ENCODE measurements around the gene RPGRIP1L.

The RPGRIP1L gene

DNA sequence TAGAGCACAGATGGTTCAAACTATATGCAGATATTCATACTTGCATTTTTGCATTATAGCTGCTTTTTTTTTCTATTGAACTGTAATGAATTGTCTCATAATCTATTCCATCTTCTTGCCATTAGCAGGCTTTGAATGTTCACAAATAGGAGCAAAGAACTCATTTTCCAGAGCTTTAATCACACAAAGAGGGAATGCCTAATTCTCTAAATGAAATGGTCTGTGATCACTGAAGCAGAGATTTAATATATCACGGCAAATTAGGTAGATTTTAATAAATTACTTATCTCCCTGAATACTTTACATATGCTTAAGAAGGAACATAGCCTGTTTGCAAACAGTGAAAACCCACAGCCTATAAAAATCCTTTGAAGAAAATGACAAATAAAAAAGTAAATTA lies 103.0 kb downstream of the RPGRIP1L start:
- DNase-seq (ENCODE audit: low spot score): no peak

DNA sequence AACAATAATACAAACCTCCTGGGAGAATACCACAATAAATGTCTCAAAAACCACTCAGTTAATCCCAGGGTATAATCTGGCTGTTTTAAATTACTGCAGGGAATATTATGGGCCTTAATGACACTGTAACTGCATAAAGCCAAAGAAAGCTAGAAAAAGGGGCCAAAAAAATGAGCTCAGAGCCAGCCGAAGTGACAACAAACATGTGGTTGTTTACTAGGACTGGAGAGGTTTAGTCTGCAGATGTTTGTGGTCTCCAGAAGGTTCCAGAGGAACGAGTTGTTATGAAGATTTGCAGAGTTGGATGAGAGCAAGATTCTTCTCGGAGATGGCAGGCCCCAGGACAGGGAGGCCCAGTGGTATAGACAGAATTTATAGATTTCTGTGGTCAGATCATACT lies 103.5 kb downstream of the RPGRIP1L start:
- DNase-seq (ENCODE audit: low spot score): no peak

DNA sequence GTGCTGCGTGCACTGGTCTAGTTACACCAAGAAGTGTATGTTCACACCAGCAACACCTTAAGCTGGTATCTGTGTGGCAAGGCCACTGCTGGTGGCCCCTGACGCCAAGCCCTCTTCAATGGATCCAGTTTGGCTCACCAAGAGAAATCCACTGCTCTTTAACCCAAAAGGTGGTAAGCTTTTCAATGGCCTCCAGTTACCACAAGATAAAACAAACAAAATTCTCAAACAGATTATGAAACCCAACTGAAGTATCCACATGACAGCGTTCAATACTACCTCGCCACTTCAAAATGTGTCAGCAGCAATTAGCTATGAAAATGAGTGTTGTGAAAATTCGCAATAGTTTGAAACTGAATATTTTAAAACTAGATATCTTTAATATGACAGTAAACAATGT lies 104.1 kb downstream of the RPGRIP1L start:
- no peak for DNase-seq (ENCODE audit: low spot score)

DNA sequence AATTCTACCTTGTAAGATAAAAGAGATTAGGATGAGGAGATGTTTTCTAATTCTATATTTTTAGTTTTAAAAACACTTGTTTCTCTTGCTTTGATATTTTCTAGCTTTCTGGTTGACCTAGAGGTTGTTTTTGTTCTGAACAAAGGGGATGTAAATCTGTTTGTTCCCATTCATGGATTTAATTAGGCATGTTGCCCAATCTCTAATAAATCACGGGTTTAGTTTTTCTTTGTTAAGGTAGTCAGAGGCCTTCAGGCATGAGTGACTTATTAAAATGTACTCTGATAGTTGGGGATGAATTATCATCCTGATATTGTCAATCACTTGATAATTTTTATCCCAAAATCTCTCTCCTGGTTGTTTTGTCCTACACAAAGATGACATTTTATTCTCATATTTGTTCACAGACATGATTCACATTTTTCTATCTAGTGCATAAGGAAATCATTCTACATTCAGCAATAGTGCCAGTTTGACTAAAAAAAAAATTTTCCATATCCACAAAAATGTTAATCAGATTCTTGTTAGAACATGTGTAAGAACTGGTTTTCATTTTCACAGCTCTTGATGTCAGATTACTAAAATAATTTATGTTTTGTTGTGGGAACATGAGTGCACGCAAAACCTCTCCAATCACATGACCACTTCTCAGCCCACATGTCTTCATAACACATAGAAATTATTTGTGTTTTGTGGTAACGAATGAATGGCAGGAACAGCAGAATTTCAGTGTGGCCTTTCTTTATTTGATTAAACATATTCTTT lies 105.0 kb downstream of the RPGRIP1L start:
- no peak for DNase-seq (ENCODE audit: low spot score)

DNA sequence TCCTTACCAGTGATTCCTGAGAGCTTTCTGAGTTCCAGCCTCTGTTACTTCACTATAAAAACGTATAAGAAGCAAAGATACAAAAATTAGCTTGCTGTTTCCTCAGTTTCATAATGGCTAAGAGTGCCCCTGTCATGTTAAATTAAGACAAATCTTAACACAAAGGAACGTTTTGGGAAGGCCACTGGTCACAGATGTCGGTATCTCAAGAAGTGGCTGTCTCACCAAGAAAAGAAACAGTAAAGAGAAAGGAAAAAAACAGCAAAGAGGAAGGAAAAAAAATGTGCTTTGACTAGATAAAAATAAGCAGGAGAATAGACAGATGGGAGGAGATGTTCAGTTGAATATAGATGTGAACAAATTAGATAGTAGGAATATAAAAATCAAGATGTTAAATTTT lies 105.9 kb downstream of the RPGRIP1L start:
- DNase-seq (ENCODE audit: low spot score): no peak

DNA sequence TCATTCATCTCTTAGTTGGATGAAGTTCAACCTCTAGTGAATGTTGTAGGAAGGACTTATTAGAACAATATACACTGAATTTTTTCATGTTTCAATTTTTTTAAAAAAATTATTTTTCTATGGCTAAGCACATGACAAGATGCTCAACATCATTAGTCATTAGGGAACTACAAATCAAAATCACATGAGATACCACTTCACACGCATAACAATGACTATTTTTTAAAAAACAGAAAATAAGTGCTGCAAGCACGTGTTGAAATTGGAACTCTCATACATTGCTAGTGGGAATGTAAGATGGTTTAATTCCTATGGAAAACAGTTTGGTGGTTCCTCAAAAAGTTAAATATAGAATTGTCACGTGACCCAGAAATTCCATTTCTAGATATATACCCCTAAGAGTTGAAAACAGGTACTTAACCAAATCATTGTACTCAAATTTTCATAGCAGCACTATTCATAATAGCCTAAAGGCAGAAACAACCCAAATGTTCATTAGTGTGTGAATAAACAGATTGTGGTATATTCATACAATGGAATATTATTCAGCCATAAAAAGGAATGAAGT lies 115.5 kb downstream of the RPGRIP1L start:
- DNase-seq (ENCODE audit: low spot score): no peak

DNA sequence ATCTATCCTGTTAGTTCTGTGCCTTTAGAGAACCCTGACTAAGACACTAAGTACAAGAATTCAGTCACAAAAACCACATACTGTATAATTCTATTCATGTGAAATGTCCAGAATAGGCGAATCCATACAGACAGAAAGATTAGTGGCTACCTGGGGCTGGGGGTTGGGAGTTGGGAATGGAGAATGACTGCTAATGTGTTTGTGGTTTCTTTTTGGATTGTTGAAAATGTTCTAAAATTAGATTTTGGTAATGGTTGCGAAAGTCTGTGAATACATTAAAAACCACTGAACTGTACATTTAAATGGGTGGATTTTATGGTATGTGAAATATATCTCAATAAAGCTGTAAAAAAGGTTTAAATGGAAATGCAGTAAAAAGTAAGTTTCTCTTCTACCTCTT lies 120.3 kb downstream of the RPGRIP1L start:
- DNase-seq (ENCODE audit: low spot score): no peak

DNA sequence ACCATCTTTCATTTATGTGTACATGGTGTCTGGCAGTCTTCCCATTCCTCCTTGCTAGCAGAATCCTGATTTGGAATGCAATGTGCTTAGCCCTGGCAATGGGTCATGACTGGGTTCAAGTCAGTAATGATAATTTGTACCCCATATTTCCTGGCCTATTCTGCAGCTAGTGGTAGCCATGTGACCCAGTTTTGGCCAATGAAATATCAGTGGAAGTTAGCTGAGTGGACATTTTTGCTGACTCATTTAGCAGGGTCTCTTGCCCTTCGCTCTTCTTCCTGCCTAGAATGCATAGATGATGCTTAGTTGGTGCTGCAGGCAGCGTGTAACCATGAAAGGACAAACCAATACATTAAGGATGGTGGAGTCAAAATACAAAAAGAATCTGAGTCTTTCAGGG lies 121.9 kb downstream of the RPGRIP1L start:
- no peak for DNase-seq (ENCODE audit: low spot score)

DNA sequence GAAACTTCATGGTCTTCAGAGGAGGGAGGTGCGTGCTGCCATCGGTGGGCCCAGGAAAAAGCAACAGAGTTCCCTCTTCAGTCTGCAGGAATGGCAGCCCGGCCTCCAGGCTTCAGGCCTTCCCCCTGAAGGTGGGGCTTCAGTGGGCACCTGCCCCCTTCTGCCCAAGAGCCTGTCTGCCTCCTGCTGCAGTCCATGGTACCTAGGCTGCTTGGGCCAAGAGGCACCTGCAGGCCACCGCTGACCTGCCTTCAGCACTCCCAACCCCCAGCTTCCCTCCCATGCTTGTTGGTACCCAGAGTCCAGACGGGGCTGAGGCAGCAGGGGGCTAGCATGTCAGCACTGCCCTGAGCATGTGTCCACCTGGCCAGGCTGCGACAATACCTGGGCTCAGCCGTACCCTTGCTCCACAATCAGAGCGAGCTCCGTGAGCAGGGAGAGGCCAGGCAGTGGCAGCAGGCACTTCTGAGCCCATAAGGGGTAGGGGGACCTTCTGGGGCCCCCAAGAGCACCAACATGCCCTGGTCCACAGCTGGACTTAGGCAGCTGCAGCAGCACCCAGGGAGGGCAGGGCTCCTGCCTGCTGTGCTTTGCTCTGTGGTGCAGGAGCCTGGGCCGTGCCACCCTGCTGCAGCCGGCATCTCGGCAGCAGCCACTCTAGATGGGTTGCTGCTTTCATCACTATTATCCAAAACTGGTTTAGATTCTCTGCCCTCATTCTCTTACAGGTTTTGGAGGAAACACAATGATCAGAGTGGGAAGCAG lies 123.4 kb downstream of the RPGRIP1L start:
- DNase-seq (ENCODE audit: low spot score): no peak

DNA sequence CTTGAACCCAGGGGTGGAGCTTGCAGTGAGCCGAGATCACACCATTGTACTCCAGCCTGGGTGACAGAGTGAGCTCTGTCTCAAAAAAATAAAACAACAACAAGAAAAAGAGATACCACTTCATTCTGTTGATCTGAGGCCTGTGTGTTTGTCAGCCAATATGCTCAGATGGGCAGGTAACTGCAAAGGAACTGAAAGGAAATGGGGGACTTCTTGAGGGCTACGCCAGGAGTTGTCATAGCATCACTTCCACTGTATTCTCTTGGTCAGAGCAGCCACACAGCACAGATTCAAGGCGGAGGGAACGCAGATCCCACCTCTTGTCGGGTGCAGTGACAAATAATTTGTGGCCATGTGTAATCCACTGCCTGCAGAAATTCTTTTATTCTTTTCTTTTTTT lies 126.8 kb downstream of the RPGRIP1L start:
- DNase-seq (ENCODE audit: low spot score): no peak

DNA sequence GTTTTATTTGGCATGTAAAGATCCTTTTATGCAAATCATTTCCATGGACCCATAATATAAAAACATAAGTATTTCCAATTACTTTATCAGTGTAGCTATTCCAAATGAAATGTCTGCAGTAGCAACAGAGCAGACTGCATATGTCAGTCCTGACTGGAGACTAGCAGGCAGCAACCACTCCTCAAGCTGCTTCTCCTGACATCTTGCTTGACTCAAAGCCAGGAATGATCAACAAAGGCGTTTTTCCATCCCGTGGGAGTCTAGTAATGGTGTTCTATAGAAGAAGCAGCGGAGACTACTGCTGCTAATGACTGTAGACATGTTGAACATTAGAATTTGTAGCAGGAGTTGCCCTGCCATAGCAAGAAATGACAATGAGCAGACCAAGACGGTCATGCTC lies 127.4 kb downstream of the RPGRIP1L start:
- DNase-seq (ENCODE audit: low spot score): no peak

DNA sequence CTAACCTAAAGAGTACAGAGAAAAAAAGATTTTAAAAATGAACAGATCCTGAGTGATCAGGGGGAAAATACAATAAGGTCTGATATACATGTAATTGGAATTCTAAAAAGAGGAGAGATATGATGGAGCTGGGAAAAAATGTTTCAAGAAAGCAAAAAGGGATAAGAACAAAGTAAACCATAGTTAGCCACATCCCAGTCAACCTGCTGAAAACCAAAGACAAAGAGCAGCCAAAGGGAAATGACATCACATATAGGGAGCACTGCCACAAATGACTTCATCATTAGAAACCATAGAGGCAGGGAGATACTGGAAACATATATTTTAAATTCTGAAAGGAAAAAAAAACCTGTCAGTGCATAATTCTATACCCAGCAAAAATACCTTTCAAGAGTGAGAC lies 131.9 kb downstream of the RPGRIP1L start:
- no peak for DNase-seq (ENCODE audit: low spot score)

DNA sequence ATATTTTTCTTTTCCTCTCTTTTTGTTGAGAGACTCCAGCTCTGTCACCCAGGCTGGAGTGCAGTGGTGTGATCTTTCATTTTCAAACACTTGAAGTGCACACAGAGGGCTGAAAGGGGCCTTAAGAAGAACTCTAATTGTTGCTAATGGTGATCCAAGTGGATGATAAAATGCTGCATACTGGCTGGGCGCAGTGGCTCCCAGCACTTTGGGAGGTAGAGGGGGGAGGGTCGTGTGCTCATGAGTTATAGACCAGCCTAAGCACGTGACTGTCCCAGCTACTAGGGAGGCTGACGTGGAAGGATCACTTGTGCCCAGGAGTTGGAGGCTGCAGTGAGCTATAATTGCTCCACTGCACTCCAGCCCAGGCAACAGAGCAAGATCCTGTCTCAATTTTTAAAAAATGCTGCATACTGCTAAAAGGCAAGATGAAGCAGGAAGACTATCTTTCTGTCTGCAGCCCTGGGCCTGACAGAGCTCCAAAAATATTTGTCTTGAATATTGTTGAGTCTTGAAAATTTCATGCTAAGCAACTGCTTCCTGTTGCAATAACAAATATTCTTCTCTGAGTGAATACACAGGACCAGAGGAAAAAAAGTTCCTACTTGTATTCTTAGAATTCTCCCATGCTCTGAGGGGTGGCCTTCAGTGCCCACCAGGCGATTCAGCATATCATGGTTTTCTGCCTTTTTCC lies 137.0 kb downstream of the RPGRIP1L start:
- DNase-seq (ENCODE audit: low spot score): no peak

DNA sequence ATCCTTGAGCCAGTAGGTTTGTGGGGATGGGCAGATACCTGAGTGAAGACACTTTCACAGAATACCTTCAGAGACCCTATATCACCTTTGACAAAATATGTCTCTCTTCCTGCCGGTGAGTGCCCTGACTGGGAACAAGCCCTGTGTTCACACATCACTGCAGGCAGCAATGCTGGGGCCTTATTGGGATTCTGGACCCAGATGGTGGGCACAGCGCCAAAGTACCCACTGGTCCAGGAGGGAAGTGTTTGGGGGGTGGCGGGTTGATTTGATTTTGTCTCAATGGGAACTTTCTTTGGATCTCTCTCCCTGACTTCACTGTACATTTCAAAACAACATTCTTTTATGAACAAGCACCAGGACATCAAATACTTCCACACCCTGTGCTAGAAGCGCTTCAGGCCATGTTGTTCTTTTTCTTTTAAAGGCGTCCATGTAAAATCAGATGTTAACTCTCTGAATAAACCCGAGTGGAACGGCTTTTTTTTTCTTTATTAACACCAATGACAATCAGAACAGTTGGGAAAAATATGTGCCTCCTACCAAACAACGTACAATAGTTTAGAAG lies 138.3 kb downstream of the RPGRIP1L start:
- DNase-seq (ENCODE audit: low spot score): no peak

DNA sequence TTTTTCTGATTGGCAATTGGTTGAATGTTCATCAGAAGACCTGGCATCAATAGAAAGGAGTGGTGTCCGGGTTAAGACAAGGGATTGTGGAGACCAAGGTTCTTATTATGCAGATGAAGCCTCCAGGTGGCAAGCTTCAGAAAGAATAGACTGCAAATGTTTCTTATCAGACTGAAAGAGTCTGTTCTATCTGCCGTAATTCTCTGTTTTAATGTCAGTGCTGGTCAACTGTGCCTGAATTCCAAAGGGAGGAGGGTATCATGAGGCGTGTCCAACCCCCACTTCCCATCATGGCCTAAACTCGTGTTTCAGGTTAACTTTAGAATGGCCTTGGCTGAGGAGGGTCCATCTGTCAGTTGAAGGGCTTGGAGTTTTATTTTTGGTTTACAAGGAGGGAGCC lies 140.2 kb downstream of the RPGRIP1L start:
- no peak for DNase-seq (ENCODE audit: low spot score)

DNA sequence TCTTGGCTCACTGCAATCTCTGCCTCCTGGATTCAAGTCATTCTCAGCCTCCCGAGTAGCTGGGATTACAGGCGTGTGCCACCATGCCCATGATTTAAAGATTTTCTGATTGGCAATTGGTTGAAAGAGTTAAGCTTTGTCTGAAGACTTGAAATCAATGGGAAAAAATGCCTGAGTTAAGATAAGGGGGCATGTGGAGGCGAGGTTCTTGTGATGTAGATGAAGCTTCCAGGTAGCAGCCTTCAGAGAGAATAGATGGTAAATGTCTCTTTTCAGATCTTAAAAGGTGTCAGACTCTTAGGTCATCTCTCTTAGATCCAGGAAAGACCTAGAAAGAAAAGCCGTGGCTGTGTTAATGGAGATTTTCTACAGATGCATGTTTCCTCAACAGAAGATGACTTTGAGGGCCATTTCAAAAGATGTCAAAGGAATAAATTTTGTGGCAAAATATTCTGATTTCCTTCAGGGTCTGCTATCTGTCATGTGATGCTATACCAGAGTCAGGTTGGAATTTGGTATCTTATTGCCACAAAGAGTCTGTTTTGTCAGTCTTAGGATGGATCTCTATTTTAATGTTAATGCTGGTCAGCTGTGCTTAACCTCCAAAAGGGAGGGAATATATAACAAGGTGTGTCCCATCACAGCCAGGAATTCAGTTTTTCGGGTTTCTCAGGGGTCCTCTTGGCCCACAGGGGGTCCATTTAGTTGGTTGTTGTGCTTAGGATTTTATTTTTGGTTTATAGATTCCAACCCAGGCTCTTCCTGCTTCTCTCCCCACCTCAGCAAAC lies 142.4 kb downstream of the RPGRIP1L start:
- DNase-seq (ENCODE audit: low spot score): no peak

DNA sequence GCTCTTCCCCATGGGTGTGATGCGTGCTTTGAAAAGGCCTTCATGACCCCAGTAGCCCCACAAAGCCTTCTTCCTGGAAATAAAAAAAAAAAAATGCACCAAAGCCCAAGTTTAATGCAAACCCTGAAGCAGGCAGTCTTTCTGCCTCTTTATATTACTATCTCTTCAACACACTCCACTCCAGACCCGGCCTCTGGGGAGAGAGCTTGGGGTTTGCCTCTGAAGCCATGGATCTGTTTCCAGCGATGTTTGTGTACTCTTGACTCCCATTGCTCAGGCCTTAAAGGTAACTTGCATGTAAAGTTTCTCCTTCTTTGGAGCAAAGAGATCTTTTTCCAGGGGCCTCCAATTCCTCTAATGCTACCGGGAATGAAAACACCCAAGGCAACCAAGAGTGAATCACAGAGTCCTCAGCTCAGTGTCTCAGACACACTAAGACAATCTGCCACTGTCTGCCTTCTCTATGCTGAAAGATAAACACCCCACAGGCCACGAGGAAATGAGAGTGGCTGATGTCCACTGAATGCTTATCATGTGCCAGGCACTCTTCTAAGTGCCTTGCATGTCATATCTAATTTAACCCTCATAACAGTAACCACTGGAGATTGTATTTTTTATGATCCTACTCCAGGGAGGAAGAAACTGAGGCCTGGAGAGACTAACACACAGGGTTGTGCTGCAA lies 144.2 kb downstream of the RPGRIP1L start:
- no peak for DNase-seq (ENCODE audit: low spot score)

DNA sequence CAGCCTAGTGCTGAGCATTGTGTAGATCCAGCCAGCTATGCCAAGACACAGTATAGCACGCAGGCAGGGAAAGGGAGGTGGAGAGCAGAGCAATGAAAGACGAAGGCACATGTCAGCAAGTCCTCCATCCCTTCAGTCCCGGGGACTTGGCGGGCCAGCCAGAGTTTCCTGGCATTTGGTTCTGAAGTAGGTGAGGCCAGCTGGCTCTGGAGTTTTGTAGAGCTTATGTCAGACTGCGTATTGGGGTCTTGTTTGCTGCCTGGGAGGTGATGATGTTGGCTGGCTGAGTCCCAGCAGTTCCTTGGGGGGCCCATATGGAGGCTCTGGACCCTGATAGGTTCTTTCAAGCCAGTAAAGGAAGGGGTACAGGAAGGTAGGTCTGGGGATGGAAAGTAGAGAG lies 144.9 kb downstream of the RPGRIP1L start:
- no peak for DNase-seq (ENCODE audit: low spot score)

DNA sequence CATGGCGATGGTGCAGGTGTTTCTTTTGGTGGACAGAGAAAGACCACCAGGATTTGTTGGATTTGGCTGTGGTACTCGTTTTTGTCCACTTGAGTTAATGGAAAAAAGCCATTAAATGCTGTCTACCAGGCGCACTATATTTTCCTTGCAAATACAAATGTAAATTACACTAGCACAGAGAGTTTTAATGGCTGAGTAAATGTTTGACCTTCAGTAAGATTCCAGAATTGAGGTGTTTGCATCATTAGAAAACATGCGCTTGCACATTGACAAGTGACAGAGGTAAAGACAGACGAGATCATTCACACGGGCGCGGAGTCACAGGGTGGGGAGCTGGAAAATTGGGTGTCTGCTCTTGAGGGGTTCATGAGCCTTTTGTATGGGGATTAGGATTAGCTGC lies 147.1 kb downstream of the RPGRIP1L start:
- DNase-seq (ENCODE audit: low spot score): no peak

DNA sequence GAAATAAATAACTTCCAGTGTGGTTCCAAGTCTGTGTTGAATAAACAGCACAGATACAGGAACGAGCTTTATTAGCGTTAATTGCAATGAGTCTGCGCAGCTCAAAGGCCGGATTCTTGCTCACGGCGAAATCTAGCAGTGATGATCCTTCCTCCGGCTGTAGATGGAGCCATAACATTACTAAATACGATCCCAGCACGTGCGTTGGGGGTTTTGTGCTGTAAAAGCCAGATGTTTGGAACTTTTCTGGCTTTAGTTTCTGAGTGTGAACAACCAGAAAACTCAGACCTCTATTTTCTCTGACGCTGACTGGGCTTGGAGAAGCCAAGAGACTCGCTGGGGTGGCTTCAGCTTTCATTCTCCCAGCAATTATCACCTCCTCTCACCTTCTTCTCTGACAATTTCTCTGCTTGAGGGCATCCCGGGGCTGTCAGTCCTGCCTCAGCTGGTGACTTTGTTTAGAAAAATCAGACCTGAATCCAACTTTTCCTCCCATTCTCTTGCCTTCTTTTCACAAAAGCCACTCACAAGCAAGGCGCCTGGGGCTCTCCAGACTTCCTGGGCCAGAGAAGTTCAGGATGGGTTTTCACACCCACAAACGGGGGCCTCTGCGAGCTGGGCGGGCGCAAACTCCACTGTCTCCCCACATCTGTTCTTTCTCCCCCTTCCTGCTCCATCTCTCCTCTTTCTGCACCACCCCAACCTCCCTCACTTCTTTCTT lies 153.5 kb downstream of the RPGRIP1L start:
- peak; percentile 78 for DNase-seq (ENCODE audit: low spot score)

Measured in hepatic stellate cell (primary cell).